Motor neuron (in vitro differentiated cells): ENCODE data around the gene NABP1. TPM values are rescaled to one million over a fixed set of nuclear protein-coding genes. Genes with fewer than 3 reads are reported as not detected.
A peak's percentile ranks its signal among the peaks of the same experiment; 100 is the strongest.

Experiments
- ATAC-seq, 8 experiments: fragments of 200-7000 bp; cut with Tn5 transposase; replicated peaks in 6 of 8; 2 replicates each; pipeline ENCODE4 v1.8.0; 2021; ENCODE audit warnings: mild to moderate bottlenecking in 8 of 8, moderate library complexity in 8 of 8
- H3K27ac ChIP-seq, 2 donors: fragments of 250-450 bp; sonication (Bioruptor Pico); 2 replicates each; pipeline ENCODE4 v1.9.0; 2021; ENCODE audit warnings: antibody characterized with exemption in 2 of 2, mild to moderate bottlenecking in 2 of 2, moderate library complexity in 1 of 2
- H3K4me1 ChIP-seq, 2 donors: fragments of 250-450 bp; sonication (Bioruptor Pico); replicated peaks in 1 of 2; 2 replicates each; pipeline ENCODE4 v1.6.1; 2021; ENCODE audit warnings: antibody characterized with exemption in 2 of 2, mild to moderate bottlenecking in 2 of 2, moderate library complexity in 1 of 2
- H3K4me3 ChIP-seq, 5 donors: fragments of 250-450 bp; sonication (Bioruptor Pico); 2 replicates each; pipeline ENCODE4 v1.9.0; 2021; ENCODE audit warnings: antibody characterized with exemption in 5 of 5, mild to moderate bottlenecking in 5 of 5, moderate library complexity in 4 of 5
- WGBS, 10 experiments: fragments of 450-650 bp; shearing (Covaris generic); methylation state at CpG; one replicate each; pipeline ENCODE4 v1.0.0; 2022; 5-methylcytosine and 5-hydroxymethylcytosine counted together
- in situ Hi-C, 9 experiments: fragments of 400-800 bp; cut with MboI; loops; one replicate each; pipeline ENCODE4 v1.15.0; 2021; ENCODE audit warnings: low sequenced_read_pairs in 9 of 9, low pct_unique_long_range_greater_than_20kb in 2 of 9; ENCODE audit not compliant: unreplicated experiment in 9 of 9
- total RNA-seq, 8 experiments: library from RNA; unstranded; fragments of 300-600 nt; gene quantifications; 2 replicates each; pipeline versions ENCODE4 v1.2.3 to v1.2.4, GENCODE V29; 2022

NABP1 gene
- total RNA-seq, 8 experiments from 2014 or later = 3.0 to 217 (median 8.8) TPM

- 73 to 100% (median 87%) methylated on average over 1 to 2 of the region's 2 CpGs; no CpG with 5 or more reads in 2 of the 10 experiments for WGBS, 10 experiments
- H3K4me1 ChIP-seq = peaks cover 0 to 3% of the 10 kb centered on the region in 2 donors
- H3K27ac ChIP-seq = no peak overlapping the region
- H3K4me3 ChIP-seq = no peak overlapping the region
- in situ Hi-C loops = no loop called here
- no peak for ATAC-seq
Measured at GRCh38 chr2:191707542-191707941, 29.6 kb downstream of the NABP1 start.

- 83 to 100% (median 93%) methylated on average over 1 of the region's 1 CpG; no CpG with 5 or more reads in 6 of the 10 experiments for WGBS, 10 experiments
- in situ Hi-C loops = no loop called here
- peak in 2 of 8 experiments; percentile 34 to 57 for ATAC-seq
- no peak overlapping the region for H3K4me3 ChIP-seq
- peaks cover 0 to 13% of the 10 kb centered on the region in 2 donors for H3K4me1 ChIP-seq
- no peak overlapping the region for H3K27ac ChIP-seq
Measured at GRCh38 chr2:191710411-191710900, 32.5 kb downstream of the NABP1 start.

GRCh38 chr2:191711621-191712020 is 33.7 kb downstream of the NABP1 start:
- peak in 2 of 8 experiments; percentile 69 to 76 for ATAC-seq
- Histone ChIP-seq H3K27ac (no peak overlapping the region), H3K4me1 (peaks cover 0 to 14% of the 10 kb centered on the region in 2 donors), H3K4me3 (no peak overlapping the region)
- in situ Hi-C loops = no loop called here
- 0 to 100% (median 95%) methylated on average over 1 to 2 of the region's 2 CpGs; no CpG with 5 or more reads in 4 of the 10 experiments for WGBS, 10 experiments

GRCh38 chr2:191713837-191714236 is 35.9 kb downstream of the NABP1 start:
- peak in 2 of 8 experiments; percentile 33 to 47 for ATAC-seq
- H3K27ac ChIP-seq = no peak overlapping the region
- WGBS, 10 experiments = 33 to 100% (median 92%) methylated on average over 1 of the region's 1 CpG; no CpG with 5 or more reads in 6 of the 10 experiments
- H3K4me3 ChIP-seq = no peak overlapping the region
- peaks cover 0 to 11% of the 10 kb centered on the region in 2 donors for H3K4me1 ChIP-seq
- in situ Hi-C loops = no loop called here

- in situ Hi-C loops = no loop called here
- whole genome bisulfite sequencing, 10 experiments = 46 to 92% (median 68%) methylated on average over 2 to 4 of the region's 4 CpGs; no CpG with 5 or more reads in 3 of the 10 experiments
- Histone ChIP-seq H3K27ac (no peak overlapping the region), H3K4me1 (peaks cover 0 to 11% of the 10 kb centered on the region in 2 donors), H3K4me3 (no peak overlapping the region)
- ATAC-seq = peak in 6 of 8 experiments; percentile 28 to 74 (median 48)
Measured at GRCh38 chr2:191714925-191715324, 37.0 kb downstream of the NABP1 start.

- in situ Hi-C loops = no loop called here
- peak in 1 of 8 experiments; percentile 21 for ATAC-seq
- Histone ChIP-seq H3K27ac (no peak overlapping the region), H3K4me3 (no peak overlapping the region), H3K4me1 (peaks cover 0 to 11% of the 10 kb centered on the region in 2 donors)
- 17 to 100% (median 81%) methylated on average over 1 to 2 of the region's 2 CpGs; no CpG with 5 or more reads in 2 of the 10 experiments for WGBS, 10 experiments
Measured at GRCh38 chr2:191715471-191715870, 37.5 kb downstream of the NABP1 start.

GRCh38 chr2:191719261-191719660 is 41.3 kb downstream of the NABP1 start:
- in situ Hi-C loops = no loop called here
- Histone ChIP-seq H3K4me3 (no peak overlapping the region), H3K4me1 (peaks cover 0 to 11% of the 10 kb centered on the region in 2 donors), H3K27ac (no peak overlapping the region)
- WGBS, 10 experiments = 85 to 100% (median 100%) methylated on average over 1 to 2 of the region's 2 CpGs; no CpG with 5 or more reads in 1 of the 10 experiments
- no peak for ATAC-seq

- ATAC-seq = no peak
- 60 to 100% (median 93%) methylated on average over 1 to 11 of the region's 13 CpGs for WGBS, 10 experiments
- Histone ChIP-seq H3K4me3 (no peak overlapping the region), H3K27ac (no peak overlapping the region), H3K4me1 (peaks cover 0 to 6% of the 10 kb centered on the region in 2 donors)
- in situ Hi-C loops = no loop called here
Measured at GRCh38 chr2:191719938-191720337, 42.0 kb downstream of the NABP1 start.

GRCh38 chr2:191721331-191721730 is 43.4 kb downstream of the NABP1 start:
- no peaks in the 10 kb centered on the region for H3K4me1 ChIP-seq
- 28 to 57% (median 36%) methylated on average over 1 to 2 of the region's 2 CpGs; no CpG with 5 or more reads in 6 of the 10 experiments for WGBS, 10 experiments
- H3K27ac ChIP-seq = no peak overlapping the region
- H3K4me3 ChIP-seq = no peak overlapping the region
- in situ Hi-C loops = no loop called here
- ATAC-seq = no peak

GRCh38 chr2:191724015-191724414 is 46.1 kb downstream of the NABP1 start:
- no peak overlapping the region for H3K27ac ChIP-seq
- H3K4me1 ChIP-seq = peaks cover 0 to 10% of the 10 kb centered on the region in 2 donors
- WGBS, 10 experiments = 14 to 86% (median 47%) methylated on average over 1 of the region's 1 CpG; no CpG with 5 or more reads in 4 of the 10 experiments
- H3K4me3 ChIP-seq = no peak overlapping the region
- no peak for ATAC-seq
- in situ Hi-C loops = no loop called here

- H3K27ac ChIP-seq = no peak overlapping the region
- in situ Hi-C loops = no loop called here
- ATAC-seq = peak; percentile 44 to 90 (median 66)
- no peak overlapping the region for H3K4me3 ChIP-seq
- H3K4me1 ChIP-seq = peaks cover 4 to 26% of the 10 kb centered on the region in 2 donors
- 33 to 79% (median 62%) methylated on average over 1 to 5 of the region's 5 CpGs for WGBS, 10 experiments
Measured at GRCh38 chr2:191728750-191729624, 51.1 kb downstream of the NABP1 start.

- in situ Hi-C loops = no loop called here
- Histone ChIP-seq H3K4me3 (no peak overlapping the region), H3K4me1 (peaks cover 4 to 26% of the 10 kb centered on the region in 2 donors), H3K27ac (no peak overlapping the region)
- ATAC-seq = peak in 5 of 8 experiments; percentile 24 to 63 (median 57)
Measured at GRCh38 chr2:191730263-191730662, 52.3 kb downstream of the NABP1 start.
